Subcutaneous adipose tissue (tissue), 4 donors: ENCODE measurements around the gene PRDM16. TPM values are rescaled to one million over a fixed set of nuclear protein-coding genes. Genes with fewer than 3 reads are reported as not detected.

Source experiments
- total RNA-seq, 4 donors: library from RNA; depleted of rRNA; stranded (reverse); fragments of >200 nt; gene quantifications; one replicate each; pipeline ENCODE4 v1.1.0, GENCODE V29; 2016
- TF ChIP-seq, protein P1 (sequence below): fragments of 450-650 bp; IDR thresholded peaks from one replicate; pipeline ENCODE4 v1.5.1; 2016; ENCODE audit warnings: low read depth, mild to moderate bottlenecking, control low read depth, antibody characterized with exemption, moderate library complexity

Gene PRDM16
- total RNA-seq, 4 donors from 2014 or later = 0.82 to 1.7 (median 1.1) TPM

DNA sequence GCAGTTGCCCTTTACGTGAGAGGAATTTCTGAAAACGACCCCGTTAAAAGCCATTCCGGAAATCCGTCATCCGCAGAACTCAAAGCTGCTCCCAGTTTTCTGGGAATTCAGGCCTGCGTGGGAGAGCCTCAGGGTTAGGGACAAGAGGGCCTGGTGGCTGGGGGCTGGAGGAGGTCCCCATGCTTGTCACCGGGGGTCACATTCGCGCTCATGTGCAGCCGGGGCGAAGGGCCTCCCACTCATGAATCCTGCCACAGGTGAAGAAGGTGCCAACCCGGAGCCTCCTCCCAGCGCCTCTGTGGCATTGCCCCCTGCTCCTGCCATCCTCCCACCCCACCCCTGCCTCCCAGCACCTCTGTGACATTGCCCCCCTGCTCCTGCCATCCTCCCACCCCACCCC lies 98.3 kb downstream of the PRDM16 start:
- TF ChIP-seq, protein P1, sequence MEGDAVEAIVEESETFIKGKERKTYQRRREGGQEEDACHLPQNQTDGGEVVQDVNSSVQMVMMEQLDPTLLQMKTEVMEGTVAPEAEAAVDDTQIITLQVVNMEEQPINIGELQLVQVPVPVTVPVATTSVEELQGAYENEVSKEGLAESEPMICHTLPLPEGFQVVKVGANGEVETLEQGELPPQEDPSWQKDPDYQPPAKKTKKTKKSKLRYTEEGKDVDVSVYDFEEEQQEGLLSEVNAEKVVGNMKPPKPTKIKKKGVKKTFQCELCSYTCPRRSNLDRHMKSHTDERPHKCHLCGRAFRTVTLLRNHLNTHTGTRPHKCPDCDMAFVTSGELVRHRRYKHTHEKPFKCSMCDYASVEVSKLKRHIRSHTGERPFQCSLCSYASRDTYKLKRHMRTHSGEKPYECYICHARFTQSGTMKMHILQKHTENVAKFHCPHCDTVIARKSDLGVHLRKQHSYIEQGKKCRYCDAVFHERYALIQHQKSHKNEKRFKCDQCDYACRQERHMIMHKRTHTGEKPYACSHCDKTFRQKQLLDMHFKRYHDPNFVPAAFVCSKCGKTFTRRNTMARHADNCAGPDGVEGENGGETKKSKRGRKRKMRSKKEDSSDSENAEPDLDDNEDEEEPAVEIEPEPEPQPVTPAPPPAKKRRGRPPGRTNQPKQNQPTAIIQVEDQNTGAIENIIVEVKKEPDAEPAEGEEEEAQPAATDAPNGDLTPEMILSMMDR = no peak

DNA sequence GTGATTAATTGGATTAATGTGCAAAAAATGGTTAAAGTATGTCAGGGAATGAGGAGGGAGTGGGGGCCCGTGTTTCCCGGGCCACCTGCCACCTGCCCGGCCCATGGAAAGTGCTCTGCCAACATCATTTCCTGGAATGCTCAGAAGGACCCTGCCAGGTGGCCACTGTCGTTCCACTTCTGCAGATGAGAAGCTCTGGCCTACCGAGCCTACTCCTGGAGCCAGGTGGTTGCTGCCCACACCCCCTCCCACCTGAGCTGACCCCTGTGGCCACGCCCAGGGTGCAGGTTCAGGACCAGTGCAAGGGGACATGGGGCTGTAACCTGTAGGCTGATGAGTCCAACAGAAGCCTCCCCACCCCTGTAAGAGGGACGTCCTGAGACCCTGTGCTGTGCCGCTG lies 99.7 kb downstream of the PRDM16 start:
- TF ChIP-seq, protein P1 = no peak

DNA sequence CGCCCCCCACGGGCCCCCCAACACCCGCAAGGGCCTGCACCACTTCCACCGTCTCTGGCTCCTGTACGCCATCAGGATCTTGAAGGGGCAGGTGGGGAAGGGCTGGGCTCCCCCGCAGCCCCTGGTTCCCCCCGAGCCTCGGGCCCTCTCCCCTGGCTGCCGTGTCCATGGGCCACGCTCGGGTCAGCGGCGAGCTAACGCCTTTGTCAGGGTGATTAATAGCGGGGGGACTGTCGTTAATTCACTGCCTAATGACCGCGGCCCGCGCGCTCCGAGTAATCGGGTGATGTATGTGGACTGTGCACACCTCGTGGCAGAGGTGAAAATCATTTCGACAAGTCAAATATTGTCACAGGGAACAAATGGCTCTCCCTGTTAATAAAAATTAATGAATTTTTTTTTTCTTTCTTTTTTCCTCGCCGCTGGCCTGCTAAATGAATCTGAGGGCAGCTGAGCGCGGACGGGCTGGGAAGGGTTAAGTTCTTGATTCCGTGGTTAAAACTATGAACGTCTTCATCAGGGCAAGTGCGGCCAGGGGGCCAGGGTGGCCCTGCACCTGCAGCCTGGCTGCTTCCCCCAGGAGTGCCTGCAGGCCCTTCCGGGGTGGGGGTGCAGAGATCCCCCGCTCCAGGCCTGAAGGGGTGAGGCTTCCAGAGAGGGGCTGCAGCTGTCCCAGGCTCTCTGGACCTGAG lies 100.8 kb downstream of the PRDM16 start:
- TF ChIP-seq, protein P1 = no peak

DNA sequence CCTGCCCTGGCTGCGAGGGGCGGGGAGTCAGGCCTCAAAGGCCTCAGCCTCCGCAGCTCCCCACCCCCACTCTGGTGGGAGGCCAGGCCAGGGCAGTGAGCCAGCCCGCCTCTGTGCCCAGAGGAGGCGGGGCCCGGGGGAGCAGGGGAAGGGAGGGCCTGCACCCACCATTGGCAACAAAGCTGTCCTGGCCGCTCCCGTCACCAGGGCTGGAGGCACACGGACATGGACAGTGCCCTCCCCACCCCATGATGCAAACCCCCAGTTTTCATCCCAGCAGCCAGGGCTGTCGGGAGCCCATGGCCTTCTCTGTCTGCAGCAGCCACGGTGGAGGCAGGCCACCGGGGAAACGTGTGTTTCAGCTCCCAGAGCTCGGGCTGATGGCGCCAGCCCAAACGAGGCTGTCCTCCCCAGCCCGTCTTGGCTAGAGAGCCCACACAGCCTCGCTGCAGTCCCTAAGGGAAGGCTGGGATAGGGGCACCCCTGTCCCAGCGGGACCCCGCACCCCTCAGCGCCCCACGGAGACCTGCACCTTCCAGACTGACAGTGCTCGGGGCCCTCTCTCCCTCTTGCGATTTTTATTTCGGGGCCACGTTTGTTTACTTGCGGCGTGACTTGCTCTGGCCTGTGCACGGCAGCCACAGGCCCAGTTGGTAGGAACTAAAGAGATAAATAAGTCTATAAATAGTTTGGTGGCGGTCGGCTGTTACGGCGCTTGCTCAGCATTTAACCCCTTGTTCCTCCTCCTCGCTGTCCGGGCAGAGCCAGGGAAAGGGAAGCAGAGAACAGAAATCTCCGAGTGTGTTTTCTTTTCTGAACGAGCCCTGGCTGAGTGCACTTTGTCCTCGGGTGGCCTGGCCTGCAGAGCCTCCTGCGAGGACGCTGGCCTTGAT lies 101.8 kb downstream of the PRDM16 start:
- TF ChIP-seq, protein P1 = no peak

DNA sequence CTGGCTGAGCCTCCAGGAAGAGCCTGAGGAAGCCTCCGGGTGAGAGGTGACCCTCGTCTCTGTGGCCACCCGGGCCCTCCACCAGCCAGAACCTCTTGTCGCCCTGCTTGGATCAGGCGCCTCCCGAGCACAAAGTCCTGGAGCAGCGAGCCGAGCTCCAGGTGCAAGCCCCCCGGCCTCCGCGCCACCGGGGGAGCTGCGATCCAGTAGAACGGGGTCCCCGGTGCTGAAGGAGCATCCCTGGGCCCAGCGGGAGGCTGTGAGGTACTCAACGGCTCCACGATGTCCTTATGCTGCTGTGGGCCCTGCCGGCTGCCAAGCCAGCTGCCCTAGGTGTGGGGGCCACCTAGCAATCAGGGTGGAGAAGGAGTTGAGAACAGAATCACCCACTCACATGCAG lies 102.8 kb downstream of the PRDM16 start:
- TF ChIP-seq, protein P1 = no peak

DNA sequence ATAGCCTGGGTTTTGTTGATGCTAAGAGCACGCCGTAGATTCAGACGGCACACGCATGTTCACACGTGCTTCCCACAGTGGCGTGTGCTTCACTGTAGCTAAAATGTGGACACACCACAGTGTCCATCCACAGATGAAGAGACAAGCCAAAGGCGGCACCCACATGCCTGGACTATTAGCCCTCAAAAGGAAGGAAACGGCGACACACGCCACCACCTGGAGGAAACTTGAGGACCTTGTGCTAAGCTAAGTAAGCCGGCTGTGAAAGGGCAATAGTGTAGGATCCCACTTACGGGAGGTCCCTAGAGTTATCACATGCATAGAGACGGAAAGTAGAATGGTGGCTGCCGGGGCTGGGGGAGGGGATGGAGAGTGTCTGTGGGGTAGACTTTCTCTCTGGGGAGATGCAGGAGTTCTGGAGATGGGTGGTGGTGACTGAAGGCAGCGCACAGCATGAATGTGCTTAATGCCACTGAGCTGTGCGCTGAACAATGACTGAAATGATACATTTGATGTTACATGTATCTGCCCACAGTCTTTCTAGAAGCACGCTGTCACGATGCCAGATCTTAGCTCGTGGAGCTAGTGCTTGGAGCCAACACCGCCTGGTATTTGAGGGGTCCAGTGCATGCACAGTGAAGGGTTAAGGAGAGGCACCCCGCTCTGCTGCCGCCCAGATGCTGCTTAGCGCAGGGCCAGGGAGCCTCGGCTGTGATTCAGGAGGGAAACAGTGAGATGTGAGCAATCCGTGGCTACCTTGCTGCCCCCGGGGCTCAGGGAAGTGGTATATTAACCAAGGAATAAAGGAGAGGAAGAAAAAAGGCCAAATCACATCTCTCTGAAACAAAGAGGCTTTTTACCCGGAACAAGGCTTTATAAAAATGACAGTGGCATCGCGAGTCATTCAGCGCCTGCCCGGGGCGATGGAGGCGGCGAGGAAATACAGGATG lies 103.7 kb downstream of the PRDM16 start:
- TF ChIP-seq, protein P1 = no peak
